CD4-positive, alpha-beta T cell treated with Interleukin-1 beta for 1 hour (primary cell): ENCODE data around the gene DAZ1.
"Not testable (repeated sequence)": the region's sequence is repeated elsewhere in the genome, so short reads cannot be mapped to it uniquely, and the experiment has no call there.

Source experiments
- DNase-seq, 2 donors: peaks; one replicate each; pipeline ENCODE4 v3.0.0-alpha.2; 2020 to 2022

Gene DAZ1

GRCh38 chrY:23198908-23199307 is at the start of gene DAZ1:
TSS of gene DAZ1 (minus strand) at chrY:23199008. CDS start at chrY:23198800, 208 bp downstream.
- DNase-seq: not testable (repeated sequence)

GRCh38 chrY:23219233-23219632 is 20.4 kb upstream of the DAZ1 start, which contains the start of gene DAZ2:
TSS of gene DAZ2 (plus strand) at chrY:23219533. CDS start at chrY:23219741, 208 bp downstream.
- DNase-seq: not testable (repeated sequence)

- not testable (repeated sequence) for DNase-seq
Measured at GRCh38 chrY:23210681-23211080, 11.9 kb upstream of the DAZ1 start.

- DNase-seq: not testable (repeated sequence)
Measured at GRCh38 chrY:23209802-23210495, 11.1 kb upstream of the DAZ1 start.

- not testable (repeated sequence) for DNase-seq
Measured at GRCh38 chrY:23207455-23207854, 8.6 kb upstream of the DAZ1 start.
